ENCODE results near the gene C19orf81.
"Not testable (repeated sequence)": the region's sequence is repeated elsewhere in the genome, so short reads cannot be mapped to it uniquely, and the experiment has no call there.

C19orf81 gene

DNA sequence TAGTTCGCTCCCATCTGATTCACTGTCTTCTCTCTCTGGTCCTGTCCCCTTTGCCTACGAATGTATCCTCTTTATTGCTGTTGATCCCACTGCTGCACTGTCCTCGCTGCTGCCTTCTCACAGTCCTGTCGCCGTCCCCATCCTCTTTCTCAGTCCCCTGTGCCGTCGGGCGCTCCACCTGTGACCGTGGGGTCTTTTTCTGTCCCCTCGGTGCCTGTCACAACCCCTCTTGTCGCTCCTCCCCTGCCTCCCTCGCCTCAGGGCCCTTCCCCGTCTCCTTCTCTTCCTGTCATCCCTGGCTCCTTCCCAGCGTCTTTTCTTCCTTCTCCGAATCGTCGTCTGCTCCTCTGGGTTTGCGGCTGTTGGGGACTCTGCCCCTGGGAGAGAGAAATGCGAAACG is 41.9 kb upstream of the C19orf81 start:
- DNase-seq (ENCODE audit: low read depth): no peak
- no peak overlapping the region for H3K4me3 ChIP-seq (ENCODE audit: low read length)
- no peak for TF ChIP-seq CTCF (IDR thresholded peaks at IDR 0.05; ENCODE audit: insufficient read depth, low read depth, low read length, missing control alignments)

DNA sequence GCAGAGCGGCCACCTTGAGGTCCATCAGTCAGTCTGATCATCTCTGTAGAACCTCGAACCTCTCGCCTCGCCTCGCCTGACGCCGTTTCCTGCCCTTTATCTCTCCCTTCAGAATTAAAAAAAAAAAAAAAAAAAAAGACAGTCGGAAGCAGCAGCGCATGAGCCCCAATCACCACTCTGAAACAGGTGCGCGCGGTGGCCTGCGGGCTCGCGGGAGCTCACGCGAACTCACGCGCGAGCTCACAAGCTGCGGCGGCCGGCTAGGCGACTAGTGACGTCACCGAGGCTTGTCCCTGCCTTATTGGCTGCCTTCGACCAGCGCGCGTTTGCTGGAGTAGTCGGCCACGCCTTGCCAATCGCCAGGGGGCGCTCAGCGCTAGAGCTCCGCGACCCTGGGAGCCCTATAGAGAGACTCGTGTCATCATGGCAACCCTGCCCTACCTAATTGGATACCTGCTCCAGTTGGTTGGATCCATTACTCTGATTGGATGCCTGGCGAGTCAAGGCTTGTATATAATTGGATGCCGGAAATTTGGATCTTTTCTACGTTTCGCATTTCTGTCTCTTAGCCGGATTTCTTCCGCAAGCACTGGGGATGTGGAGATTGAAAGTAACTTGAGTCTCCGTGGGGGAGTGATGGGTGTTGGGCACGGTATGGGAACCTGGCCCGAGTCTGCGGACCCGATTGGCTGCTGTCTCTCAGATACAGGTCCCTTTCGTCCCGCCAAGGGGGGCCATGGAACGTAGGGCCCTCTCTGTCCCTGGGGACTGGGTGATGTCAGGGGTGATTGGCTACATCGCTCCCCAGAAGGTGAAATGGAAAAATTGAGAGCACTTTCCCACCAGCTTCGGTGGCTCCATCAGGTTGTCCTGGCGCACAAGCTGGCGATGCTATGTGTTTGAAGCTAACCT is 41.1 kb upstream of the C19orf81 start:
- no peak overlapping the region for H3K4me3 ChIP-seq (ENCODE audit: low read length)
- peak; percentile 10 for DNase-seq (ENCODE audit: low read depth)
- TF ChIP-seq CTCF (IDR thresholded peaks at IDR 0.05; ENCODE audit: insufficient read depth, low read depth, low read length, missing control alignments): no peak

DNA sequence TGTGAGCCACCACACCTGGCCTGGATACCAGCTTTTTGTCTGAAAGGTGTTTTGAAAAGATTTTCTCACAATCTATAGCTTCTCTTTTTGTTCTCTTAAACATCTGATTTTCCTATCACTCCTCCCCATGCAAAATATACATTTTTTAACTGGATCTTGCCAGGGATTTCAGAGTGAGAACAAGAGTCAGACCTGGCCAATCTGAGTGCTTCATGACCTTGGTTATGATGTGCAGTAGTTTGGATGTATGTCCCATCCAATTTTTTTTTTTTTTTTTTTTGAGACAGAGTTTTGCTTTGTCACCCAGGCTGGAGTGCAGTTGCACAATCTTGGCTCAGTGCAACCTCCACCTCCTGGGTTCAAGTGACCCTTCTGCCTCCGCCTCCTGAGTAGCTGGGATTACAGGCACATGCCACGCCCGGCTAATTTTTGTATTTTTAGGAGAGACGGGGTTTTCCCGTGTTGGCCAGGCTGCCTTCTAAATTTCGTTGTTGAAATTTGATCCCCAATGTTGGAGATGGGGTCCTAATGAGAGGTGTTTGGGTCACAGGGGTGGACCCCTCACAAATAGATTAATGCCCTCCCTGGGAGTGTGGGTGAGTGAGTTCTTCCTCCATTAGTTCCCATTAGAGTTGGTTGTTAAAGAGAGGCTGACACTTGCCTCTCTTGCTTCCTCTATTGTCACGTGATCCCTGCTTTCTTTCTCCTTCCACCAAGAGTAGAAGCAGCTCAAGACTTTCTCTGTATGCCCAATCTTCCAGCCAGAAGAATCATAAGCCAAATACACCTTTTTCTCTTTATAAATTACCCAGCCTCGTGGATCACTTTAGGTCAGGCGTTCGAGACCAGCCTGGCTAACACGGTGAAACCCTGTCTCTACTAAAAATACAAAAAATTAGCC is 36.5 kb upstream of the C19orf81 start:
- not testable (repeated sequence) for DNase-seq (ENCODE audit: low read depth); H3K4me3 ChIP-seq (ENCODE audit: low read length)

GRCh38 chr19:50618379-50618778 is 30.9 kb upstream of the C19orf81 start:
- not testable (repeated sequence) for H3K4me3 ChIP-seq (ENCODE audit: low read length); DNase-seq (ENCODE audit: low read depth)

DNA sequence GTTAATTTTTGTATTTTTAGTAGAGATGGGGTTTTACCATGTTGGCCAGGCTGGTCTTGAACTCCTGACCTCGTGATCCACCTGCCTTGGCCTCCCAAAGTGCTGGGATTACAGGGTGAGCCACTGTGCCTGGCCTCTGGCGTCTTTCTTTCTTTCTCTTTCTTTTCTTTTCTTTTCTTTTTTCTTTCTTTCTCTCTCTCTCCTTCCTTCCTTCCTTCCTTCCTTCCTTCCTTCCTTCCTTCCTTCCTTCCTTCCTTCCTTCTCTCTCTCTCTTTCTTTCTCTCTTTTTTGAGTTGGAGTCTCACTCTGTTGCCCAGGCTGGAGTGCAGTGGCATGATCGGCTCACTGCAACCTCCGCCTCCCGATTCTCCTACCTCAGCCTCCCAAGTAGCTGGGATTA is 30.1 kb upstream of the C19orf81 start:
- DNase-seq (ENCODE audit: low read depth); H3K4me3 ChIP-seq (ENCODE audit: low read length): not testable (repeated sequence)

- DNase-seq (ENCODE audit: low read depth); H3K4me3 ChIP-seq (ENCODE audit: low read length): not testable (repeated sequence)
Measured at GRCh38 chr19:50620394-50620906, 28.8 kb upstream of the C19orf81 start.

DNA sequence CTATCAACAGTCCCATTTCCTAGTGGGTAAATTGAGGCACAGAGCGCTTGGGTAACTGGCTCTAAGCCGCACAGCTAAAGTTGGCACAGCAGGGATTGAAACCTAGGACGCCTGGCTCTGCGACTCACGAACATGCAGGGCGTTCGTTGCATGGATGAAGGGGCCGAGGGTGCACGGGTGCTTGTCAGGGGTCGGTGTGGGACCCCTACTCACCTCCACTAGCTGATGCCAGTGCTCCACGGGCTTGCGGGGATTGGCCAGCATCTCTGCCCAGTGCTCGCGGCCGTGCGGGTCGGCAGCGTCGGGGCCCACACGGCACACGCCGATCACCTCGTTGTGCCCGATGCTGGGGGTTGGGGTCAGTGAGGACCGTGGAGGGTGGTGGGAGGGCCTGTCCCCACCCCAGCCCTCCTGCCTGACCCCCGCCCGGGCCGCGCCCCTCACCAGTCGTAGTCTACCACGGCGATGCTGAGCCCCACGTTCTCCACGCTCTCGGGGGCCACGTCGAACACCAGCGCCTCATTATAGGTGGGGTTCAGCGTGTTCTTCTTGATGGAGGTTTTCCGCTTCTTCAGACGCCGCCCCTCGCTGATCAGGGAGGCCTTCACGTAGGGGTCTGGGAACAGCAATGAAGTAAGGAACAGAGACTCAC is 24.2 kb upstream of the C19orf81 start:
- TF ChIP-seq CTCF (IDR thresholded peaks at IDR 0.05; ENCODE audit: insufficient read depth, low read depth, low read length, missing control alignments): no peak
- H3K4me3 ChIP-seq (ENCODE audit: low read length): no peak overlapping the region
- DNase-seq (ENCODE audit: low read depth): no peak

GRCh38 chr19:50626011-50626410 is 23.2 kb upstream of the C19orf81 start:
- TF ChIP-seq CTCF (IDR thresholded peaks at IDR 0.05; ENCODE audit: insufficient read depth, low read depth, low read length, missing control alignments): no peak
- no peak for DNase-seq (ENCODE audit: low read depth)
- H3K4me3 ChIP-seq (ENCODE audit: low read length): no peak overlapping the region
